ENCODE results near the gene LIF. TPM values are rescaled to one million over a fixed set of nuclear protein-coding genes. Genes with fewer than 3 reads are reported as not detected.

The LIF gene
- total RNA-seq, 4 donors from 2014 or later: 0.30 to 0.84 (median 0.72) TPM

- TF ChIP-seq POLR2A (IDR thresholded peaks at IDR 0.05) (no peak), CTCF (IDR thresholded peaks at IDR 0.05) (no peak), EP300 (IDR thresholded peaks at IDR 0.05) (no peak)
- Histone ChIP-seq H3K36me3 (no peaks in the 10 kb centered on the region), H3K27ac (no peak overlapping the region), H3K4me1 (peaks cover 0 to 36% (median 17%) of the 10 kb centered on the region in 4 donors), H3K9me3 (no peaks in the 10 kb centered on the region), H3K27me3 (peaks cover 0 to 8% of the 10 kb centered on the region in 2 donors), H3K4me3 (no peak overlapping the region)
- no peak for DNase-seq (ENCODE audit: low spot score in 2 of 2)
- WGBS, 2 donors: 94% methylated on average over 21 to 22 of the region's 22 CpGs
Observed at GRCh38 chr22:30243661-30244060, 2.9 kb downstream of the LIF start.

- no peaks in the 10 kb centered on the region for H3K36me3 ChIP-seq
- H3K9me3 ChIP-seq: no peaks in the 10 kb centered on the region
- H3K27ac ChIP-seq: no peak overlapping the region
- no peak overlapping the region for H3K4me3 ChIP-seq
- H3K27me3 ChIP-seq: peaks cover 0 to 8% of the 10 kb centered on the region in 2 donors
- no peak for DNase-seq (ENCODE audit: low spot score in 2 of 2)
- H3K4me1 ChIP-seq: peaks cover 0 to 21% (median 10%) of the 10 kb centered on the region in 4 donors
- TF ChIP-seq EP300 (IDR thresholded peaks at IDR 0.05) (no peak), CTCF (IDR thresholded peaks at IDR 0.05) (no peak), POLR2A (IDR thresholded peaks at IDR 0.05) (no peak)
- WGBS, 2 donors: 68 to 71% methylated on average over 15 of the region's 15 CpGs
Observed at GRCh38 chr22:30241576-30242371, 4.8 kb downstream of the LIF start.

- WGBS, 2 donors: 75 to 77% methylated on average over 20 to 24 of the region's 24 CpGs
- no peak for TF ChIP-seq CTCF (IDR thresholded peaks at IDR 0.05)
Observed at GRCh38 chr22:30240541-30241417, 5.8 kb downstream of the LIF start.

GRCh38 chr22:30239488-30240405, 6.8 kb downstream of the LIF start:
- no peaks in the 10 kb centered on the region for H3K27me3 ChIP-seq
- no peak overlapping the region for H3K27ac ChIP-seq
- no peak overlapping the region for H3K4me3 ChIP-seq
- TF ChIP-seq POLR2A (IDR thresholded peaks at IDR 0.05) (no peak), CTCF (IDR thresholded peaks at IDR 0.05) (no peak), EP300 (IDR thresholded peaks at IDR 0.05) (no peak)
- H3K36me3 ChIP-seq: no peaks in the 10 kb centered on the region
- peaks cover 0 to 25% (median 7%) of the 10 kb centered on the region in 4 donors for H3K4me1 ChIP-seq
- H3K9me3 ChIP-seq: no peaks in the 10 kb centered on the region
- no peak for DNase-seq (ENCODE audit: low spot score in 2 of 2)
- WGBS, 2 donors: 88 to 91% methylated on average over 17 of the region's 17 CpGs

More at GRCh38 chr22:30240541-30241417, 5.8 kb downstream of the LIF start:
- peaks cover 0 to 4% of the 10 kb centered on the region in 2 donors for H3K27me3 ChIP-seq
- H3K27ac ChIP-seq: no peak overlapping the region
- no peaks in the 10 kb centered on the region for H3K36me3 ChIP-seq
- peaks cover 0 to 19% (median 5%) of the 10 kb centered on the region in 4 donors for H3K4me1 ChIP-seq
- no peaks in the 10 kb centered on the region for H3K9me3 ChIP-seq
- no peak for DNase-seq (ENCODE audit: low spot score in 2 of 2)
- H3K4me3 ChIP-seq: no peak overlapping the region

Data from tibial nerve (tissue), 4 donors.